NCI-H69 (cell line): ENCODE measurements around the gene ECE1.

Source experiments
- DNase-seq: peaks from one replicate; lab custom pipeline; 2025; lab: John Stamatoyannopoulos, UW

Gene ECE1

DNA sequence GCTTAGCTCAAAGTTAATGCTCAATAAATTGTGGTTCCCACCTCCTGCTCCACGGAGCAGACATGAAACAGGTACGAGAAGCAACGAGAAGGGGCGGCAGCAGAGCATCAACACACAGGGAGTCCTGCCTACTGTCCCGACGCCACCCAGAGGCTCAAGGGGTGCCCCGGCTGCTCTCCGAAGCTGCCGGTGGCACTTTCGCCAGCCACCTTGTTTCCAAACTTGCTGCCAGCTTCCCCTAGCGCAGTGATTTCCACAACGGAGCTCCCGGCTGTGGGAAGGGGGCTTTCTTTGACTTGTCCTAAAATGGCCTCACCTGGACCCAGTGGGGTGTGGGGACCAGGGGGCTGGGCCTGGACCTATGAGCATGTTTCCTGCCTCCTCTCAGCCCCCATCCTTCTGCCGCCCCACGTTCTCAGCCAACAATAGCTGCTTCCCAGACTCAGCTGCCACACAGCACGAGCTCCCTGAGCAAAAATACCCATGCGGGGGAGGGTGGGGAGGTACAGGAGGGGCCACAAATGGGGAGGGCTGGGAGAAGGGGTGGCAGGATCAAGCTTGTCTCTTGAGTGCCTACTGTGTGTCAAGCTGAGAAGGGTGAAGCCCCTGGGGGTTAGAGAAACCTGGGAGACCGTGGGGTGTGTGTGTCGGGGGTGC, 35.6 kb upstream of the ECE1 start:
- no peak for DNase-seq

DNA sequence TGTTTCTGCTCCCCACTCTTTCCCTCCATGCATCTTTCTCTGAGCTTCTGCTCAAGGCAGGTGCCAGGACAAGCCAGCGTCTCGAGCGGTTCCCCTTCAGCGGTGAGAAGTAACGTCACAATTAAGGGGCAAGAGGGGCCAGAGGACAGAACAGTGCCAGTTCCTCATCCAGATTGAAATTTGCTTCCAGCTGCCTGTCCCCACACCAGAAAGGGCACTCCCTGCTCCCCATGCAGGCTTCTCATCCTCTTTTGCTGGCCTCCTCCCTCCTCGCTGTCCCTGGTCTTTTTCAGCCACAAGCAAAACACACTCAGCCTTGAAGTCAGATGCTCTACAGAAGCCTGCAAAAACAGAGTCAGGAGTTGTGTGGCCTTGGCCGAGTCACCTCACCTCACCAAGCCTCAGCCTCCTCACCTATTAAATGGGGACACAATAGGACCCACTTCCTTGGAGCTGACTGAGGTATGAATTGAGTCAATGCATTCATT, 35.0 kb upstream of the ECE1 start:
- DNase-seq, result no peak

GRCh38 chr1:21324368-21325141, 34.3 kb upstream of the ECE1 start:
- DNase-seq, result peak; percentile 58

- DNase-seq, result no peak
Measured at GRCh38 chr1:21323091-21323490, 32.8 kb upstream of the ECE1 start.

GRCh38 chr1:21322681-21323016, 32.4 kb upstream of the ECE1 start:
- no peak for DNase-seq

GRCh38 chr1:21321963-21322680, 31.9 kb upstream of the ECE1 start:
- no peak for DNase-seq

- no peak for DNase-seq
Measured at GRCh38 chr1:21320410-21321108, 30.3 kb upstream of the ECE1 start.

DNA sequence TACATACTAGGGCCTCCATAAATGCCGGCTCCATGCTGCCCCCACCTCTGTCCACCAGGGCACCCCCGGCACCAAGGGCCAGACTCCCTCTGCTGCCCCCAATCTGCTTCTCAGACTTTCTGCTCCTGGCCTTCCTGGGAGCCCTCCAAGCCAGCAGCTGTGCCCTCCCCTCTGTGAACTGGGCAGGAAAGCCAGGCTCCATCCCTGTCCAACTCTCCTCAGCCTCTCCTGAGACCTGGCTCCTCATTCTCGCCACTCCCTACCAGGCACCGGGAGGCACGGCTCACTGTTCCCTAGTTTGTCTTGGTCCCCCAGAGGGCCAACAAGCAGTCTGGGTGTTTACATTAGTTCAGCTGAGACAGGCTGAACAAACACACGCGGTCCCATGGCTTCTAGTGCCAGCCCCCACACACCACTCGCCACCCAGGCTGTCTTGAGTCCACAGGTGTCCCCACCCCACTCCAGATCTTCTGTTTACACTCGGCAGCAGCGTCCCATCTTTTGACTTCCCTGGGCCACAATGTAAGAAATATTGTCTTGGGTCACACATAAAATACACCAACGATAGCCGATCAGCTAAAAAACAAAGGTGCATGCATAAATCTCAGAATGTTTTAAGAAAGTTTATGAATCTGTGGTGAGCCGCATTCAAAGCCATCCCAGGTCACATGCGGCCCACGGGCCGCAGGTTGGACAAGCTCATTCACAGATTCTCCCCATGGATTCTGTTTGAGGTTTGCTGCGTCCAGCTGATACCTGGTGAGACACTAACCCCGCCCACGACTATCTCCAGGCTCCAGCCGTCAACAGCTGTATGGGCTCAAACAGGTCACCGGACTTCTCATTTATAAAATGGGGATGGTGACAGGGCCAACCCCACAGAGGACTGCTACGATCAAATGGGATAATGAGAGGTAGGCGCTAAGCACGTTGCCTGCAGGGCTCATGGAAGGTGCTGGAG, 29.5 kb upstream of the ECE1 start:
- DNase-seq, result peak; percentile 86

DNA sequence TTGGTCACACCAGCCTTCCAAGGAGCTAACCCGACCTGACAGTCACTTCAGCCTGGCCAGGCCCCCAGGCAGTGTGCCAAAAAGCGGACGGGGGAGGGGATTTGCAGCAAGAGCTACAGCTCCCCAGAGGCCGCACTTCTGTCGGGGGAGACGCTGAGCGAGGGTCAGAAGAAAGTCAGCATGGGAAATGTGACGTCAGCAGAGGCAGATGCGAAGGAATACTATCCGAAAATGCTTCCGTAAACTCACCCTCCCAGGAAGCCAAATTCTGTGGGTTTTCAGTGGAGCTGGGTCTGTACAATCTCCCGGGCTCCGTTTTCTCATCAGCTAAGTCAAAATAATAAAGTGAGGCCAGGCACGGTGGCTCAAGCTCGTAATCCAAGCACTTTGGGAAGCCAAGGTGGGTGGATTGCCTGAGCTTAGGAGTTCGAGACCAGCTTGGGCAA, 28.5 kb upstream of the ECE1 start:
- DNase-seq, result peak; percentile 35

DNA sequence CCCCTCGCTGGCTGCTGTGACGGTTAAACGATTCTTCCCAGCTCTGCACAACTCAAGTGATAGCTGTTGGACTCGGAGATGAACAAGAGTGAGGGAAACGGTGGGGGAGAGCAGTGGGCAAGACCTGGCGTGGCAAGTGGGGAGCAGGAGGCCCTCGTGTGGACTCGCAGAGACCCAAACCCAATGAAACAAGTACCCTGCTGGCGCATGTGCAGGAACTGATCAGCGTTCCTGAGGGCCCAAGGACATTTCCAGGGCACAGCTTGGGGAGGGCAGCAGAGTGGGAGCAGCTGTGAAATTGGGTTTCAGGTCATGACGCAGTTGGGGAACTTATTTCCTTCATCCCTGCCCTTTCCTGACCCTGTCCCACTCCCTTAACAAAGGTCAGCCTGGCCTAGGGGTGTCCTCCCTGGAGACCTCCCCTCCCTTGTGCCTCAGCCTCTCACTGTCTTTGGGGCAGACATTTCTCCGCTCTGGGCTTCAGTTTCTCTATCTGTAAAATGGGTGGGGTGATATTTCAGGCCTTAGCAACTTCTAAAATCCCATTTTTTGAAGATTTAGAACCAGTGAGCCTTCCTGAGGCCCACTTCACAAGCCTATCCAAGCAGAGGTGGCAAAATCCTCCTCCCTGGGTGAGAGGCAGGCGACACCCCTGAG, 27.9 kb upstream of the ECE1 start:
- no peak for DNase-seq

DNA sequence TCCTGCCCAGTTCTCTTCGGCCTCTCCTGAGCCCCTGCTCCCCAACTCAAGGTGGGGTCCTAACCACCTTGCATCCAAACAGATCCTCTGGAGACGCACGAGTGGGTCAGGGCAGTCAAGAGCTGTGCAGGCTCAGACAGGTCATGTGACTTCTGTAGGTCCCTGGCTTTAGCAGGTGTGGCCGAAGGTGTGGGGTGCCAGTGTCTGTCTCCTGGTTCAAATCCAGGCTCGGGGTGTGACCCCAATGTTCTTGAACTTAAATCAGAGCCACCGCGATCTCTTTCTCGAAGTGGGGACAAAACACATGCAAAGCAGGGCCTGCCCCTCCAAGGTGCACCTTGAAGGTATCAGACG, 27.4 kb upstream of the ECE1 start:
- DNase-seq, result no peak

DNA sequence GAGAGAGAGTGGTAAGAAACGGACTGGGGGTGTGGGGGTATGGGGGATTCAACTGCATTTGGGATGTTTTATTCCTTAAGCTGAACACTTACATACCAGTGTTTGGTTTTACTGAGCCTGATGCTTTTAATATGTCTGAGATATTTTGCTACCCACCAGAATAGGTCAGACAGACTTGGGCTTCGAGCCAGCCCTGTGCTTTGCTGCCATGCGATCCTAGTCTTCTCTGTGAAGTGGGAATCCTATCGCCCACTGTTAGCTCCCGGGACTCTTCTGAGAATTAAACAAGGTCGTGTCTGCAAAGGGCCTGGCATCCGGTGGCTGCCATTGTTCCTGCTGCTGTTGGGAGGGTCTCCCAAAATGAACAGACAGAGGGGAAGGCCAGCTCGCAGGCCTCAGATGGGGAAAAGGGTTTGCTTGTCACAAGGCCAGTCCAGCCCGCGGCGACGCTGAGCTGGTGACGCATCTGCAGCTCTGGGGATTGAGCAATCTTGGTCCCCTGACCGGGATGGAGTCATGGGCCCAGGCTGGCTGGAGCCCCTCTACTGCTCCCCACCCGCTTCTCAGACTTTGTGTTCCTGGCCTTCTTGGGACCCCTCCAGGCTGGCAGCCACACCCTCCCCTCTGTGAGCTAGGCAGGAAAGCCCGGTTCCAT, 26.9 kb upstream of the ECE1 start:
- DNase-seq, result no peak

DNA sequence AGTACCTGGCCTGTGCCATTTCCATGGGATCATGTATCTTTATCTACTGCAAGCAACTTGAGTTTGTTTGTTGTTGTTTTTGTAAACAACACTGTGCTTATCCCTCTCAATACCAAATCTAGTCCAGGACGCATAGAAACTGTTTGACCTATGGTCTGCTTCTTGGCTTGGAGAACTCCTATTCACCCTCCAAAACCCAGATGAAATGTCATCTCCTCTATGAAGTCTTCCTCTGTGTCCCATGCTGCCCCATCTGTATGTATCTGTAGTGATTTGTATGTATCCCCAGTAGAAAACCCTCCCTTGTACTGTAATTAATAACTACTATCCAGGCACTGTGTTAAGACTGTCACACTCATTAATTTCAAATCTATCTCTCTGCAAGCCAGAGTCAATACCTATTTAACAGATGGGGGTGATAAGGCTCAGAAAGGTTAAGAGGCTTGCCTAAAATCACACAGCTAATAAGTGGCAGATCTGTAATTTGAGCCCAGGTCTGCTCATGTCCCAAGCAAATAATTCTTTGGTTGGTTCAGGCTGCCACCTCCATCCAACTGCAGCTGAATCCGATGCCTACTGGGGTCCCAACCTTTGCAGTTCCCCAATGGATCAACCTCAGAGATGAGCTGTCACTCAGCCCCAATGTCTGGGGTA, 24.6 kb upstream of the ECE1 start:
- DNase-seq, result no peak

DNA sequence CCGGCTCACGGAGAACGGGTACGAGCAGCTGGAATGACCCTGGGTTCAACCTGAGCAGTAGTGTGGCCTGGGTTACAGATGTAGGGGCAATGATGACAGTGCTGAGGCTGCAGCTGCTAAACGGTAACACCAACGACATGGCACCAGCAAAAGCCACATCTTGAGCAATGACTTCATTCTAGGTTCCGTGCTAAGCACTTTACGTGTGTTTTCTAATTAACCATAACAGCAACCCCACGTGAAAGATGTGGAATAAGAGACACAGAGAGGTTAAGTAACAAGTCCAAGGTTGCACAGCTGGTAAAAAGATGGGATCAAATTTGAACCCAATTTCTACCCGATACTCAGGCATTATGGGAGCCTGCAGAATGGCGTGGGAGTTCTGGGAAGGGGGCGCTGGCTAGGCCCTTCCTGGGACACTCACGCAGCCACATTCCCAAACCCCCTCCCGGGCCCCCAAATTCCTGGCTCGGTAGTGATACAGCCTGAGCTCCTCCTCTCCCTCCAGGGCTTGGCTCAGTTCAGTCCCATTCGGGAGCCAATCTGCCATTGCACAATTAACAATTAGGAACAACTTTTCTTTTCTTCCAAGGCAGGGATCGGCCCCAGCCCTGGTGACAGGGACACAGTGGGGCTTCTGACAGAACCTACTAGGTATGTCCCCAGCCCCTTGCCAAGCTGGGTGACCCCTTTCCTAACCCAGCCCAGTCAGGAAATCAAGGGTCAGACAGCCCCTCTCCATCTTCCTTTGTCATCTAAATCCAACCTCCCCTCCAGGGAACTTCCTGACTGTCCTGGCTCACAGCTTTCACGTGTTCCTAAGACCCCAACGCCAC, 23.8 kb upstream of the ECE1 start:
- DNase-seq, result no peak

DNA sequence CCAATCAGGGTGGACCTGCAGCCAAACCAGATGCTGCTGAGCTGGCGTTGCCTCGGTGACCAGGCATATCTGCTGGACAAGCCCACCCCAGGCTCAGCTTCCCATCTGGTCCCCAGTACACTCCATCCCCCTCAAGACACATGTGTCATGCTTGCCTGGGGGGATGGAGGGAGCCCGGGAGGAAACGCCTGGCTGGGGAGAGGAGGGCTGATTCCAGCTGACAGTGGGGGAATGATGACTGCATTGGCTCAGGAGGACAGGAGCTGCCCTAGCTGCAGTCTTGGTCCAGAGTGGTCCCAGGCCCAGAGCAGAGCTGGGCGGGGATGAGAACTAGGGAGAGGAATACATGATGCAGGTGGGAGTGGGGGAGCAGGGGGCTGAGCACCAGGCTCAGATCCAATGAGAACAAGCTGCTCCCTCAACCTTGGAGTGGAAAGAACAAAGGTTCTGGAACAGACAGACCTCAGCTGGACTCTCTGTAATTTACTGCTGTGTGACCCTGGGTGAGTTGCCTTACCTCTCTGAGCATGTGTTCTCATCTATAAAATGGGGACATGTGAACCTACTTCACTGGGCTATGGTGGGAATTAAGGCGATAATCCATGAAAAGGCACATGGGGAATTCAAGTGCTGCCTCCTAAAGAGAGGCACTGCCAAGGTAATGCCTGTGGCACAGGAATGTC, 23.1 kb upstream of the ECE1 start:
- peak; percentile 78 for DNase-seq

- DNase-seq, result no peak
Measured at GRCh38 chr1:21312407-21312992, 22.2 kb upstream of the ECE1 start.

DNA sequence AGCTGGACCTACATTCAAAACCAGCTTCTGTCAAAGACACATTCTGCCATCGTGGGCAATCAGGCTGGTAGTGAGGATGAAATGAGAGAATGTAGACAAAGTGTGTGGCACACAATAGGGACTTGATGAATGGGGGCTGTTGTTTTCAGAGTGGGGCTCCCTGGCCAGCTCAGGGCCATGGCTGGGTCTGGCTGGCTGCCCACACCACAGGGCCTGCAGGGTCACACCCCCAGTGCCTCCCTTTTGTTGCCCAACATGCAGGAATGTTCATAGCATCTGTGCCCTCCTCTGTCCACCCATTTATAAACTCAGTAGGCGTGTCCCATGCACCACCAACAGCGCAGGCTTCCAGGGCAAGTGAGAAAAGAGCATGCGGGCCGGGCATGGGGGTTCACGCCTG, 20.8 kb upstream of the ECE1 start:
- peak; percentile 11 for DNase-seq
